HEK293T (cell line): ENCODE results near the gene RRP8.

Experiments used
- CTCF ChIA-PET: fragments of 350-600 bp; formaldehyde crosslinking; extraction: SDS; loops from one replicate; lab custom pipeline; 2021; ENCODE audit warnings: antibody characterized with exemption, inconsistent platforms; lab: Yijun Ruan, JAX
- POLR2A ChIA-PET: fragments of 350-600 bp; formaldehyde crosslinking; extraction: SDS; loops from one replicate; lab custom pipeline; 2020; ENCODE audit warnings: antibody characterized with exemption, inconsistent platforms; lab: Yijun Ruan, JAX
- DNase-seq: peaks from one replicate; pipeline ENCODE4 v3.0.0; 2012; ENCODE audit warnings: mixed read lengths; ENCODE audit errors: extremely low spot score
- ARNT ChIP-seq: fragments of 450-650 bp; IDR thresholded peaks from 2 replicates; pipeline ENCODE4 v1.6.1; 2017; ENCODE audit warnings: mild to moderate bottlenecking
- BHLHE40 ChIP-seq: fragments of 450-650 bp; IDR thresholded peaks from 2 replicates; pipeline ENCODE4 v1.6.1; 2016; ENCODE audit warnings: mild to moderate bottlenecking, moderate library complexity, borderline replicate concordance
- CTBP1 ChIP-seq: fragments of 450-650 bp; IDR thresholded peaks from 2 replicates; pipeline ENCODE4 v1.6.1; 2016; ENCODE audit warnings: borderline replicate concordance
- ELF4 ChIP-seq: fragments of 450-650 bp; IDR thresholded peaks from 2 replicates; pipeline ENCODE4 v1.6.1; 2017; ENCODE audit warnings: antibody characterized with exemption
- FOXA1 ChIP-seq: fragments of 450-650 bp; IDR thresholded peaks from 2 replicates; pipeline ENCODE4 v1.6.1; 2016; ENCODE audit warnings: mild to moderate bottlenecking
- FOXK2 ChIP-seq: fragments of 450-650 bp; IDR thresholded peaks from 2 replicates; pipeline ENCODE4 v1.6.1; 2016; ENCODE audit warnings: mild to moderate bottlenecking
- FOXM1 ChIP-seq: fragments of 450-650 bp; IDR thresholded peaks from 2 replicates; pipeline ENCODE4 v1.6.1; 2017; ENCODE audit warnings: mild to moderate bottlenecking, borderline replicate concordance
- HDGF ChIP-seq: fragments of 450-650 bp; IDR thresholded peaks from 2 replicates; pipeline ENCODE4 v1.6.1; 2017; ENCODE audit warnings: antibody characterized with exemption, borderline replicate concordance
- L3MBTL2 ChIP-seq: fragments of 450-650 bp; conservative IDR thresholded peaks from 2 replicates; pipeline ENCODE4 v1.6.1; 2016; ENCODE audit warnings: mild to moderate bottlenecking
- LEF1 ChIP-seq: fragments of 450-650 bp; IDR thresholded peaks from 2 replicates; pipeline ENCODE4 v1.6.1; 2017; ENCODE audit warnings: mild to moderate bottlenecking, borderline replicate concordance
- NFRKB ChIP-seq: fragments of 450-650 bp; IDR thresholded peaks from 2 replicates; pipeline ENCODE4 v1.6.1; 2016; ENCODE audit warnings: mild to moderate bottlenecking, moderate library complexity
- SP1 ChIP-seq: fragments of 450-650 bp; IDR thresholded peaks from 2 replicates; pipeline ENCODE4 v1.6.1; 2017
- SUZ12 ChIP-seq: fragments of 450-650 bp; IDR thresholded peaks from 2 replicates; pipeline ENCODE4 v1.6.1; 2016; ENCODE audit warnings: mild to moderate bottlenecking
- TARDBP ChIP-seq: fragments of 450-650 bp; IDR thresholded peaks from 2 replicates; pipeline ENCODE4 v1.6.1; 2016
- ZNF384 ChIP-seq: fragments of 450-650 bp; IDR thresholded peaks from 2 replicates; pipeline ENCODE4 v1.6.1; 2016
- TF ChIP-seq, protein P1 (sequence below): fragments of 450-650 bp; IDR thresholded peaks from 2 replicates; pipeline ENCODE4 v1.6.1; 2016

Gene RRP8

DNA sequence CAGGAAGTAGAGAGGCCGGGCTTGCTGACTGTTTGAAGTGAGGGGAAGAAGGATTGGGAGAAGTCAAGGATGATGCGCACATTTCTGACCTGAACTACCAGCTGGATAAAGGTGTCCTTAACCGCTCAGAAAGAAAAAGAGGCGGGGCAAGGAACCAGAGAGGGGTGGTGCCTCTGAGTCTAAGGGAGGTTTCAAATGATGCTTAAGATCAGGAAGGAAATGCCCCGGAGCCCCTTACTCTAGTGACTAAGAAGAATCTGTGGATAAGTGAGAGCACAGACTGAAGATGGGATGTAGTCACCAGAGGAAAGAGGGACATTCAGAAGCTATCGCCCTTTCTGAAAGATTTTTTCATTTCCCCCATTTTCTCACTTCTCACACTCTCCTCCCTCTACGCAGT is 39.5 kb upstream of the RRP8 start:
- POLR2A ChIA-PET, result no interaction called here
- no peak for DNase-seq
- no peak for TF ChIP-seq FOXM1
- no peak for TF ChIP-seq HDGF
- no peak for TF ChIP-seq LEF1
- TF ChIP-seq FOXA1, result no peak
- no peak for TF ChIP-seq SP1
- TF ChIP-seq, protein P1, sequence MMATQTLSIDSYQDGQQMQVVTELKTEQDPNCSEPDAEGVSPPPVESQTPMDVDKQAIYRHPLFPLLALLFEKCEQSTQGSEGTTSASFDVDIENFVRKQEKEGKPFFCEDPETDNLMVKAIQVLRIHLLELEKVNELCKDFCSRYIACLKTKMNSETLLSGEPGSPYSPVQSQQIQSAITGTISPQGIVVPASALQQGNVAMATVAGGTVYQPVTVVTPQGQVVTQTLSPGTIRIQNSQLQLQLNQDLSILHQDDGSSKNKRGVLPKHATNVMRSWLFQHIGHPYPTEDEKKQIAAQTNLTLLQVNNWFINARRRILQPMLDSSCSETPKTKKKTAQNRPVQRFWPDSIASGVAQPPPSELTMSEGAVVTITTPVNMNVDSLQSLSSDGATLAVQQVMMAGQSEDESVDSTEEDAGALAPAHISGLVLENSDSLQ, result no peak
- no peak for TF ChIP-seq CTBP1
- no peak for TF ChIP-seq L3MBTL2
- no peak for TF ChIP-seq ZNF384
- CTCF ChIA-PET, result no interaction called here

DNA sequence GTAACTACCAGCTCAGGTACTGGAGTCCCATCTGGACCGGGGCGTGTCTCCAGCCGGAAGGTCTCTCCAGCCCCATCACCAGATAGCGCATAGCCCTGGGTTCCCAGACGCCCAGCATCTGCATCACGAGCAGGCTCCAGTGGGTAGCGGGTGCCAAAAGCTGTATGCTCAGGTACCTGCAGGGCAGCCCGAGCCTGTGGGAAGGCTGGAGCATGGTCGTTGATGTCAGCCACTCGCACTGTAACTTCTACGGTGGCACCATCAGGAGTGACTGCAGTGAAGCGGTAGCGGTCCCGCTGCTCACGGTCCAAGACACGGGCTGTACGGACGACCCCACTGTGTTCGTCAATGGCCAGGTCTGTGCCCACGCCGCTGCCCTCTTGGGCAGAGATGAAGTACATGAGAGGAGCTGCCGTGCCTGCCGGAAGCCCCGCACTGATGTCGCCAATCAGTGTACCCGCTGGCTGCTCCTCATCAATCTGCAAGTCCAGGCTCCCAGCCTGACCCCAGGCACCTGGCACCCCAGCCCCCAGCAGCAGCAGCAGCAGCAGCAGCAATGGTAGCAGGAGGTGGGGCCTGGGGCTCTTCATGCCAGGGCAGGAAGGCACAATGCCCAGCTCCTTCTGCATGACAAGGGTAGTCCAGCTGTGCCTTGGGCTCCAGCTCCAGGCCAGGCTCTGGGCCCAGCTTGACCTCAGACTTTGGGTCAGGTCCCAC is 37.7 kb upstream of the RRP8 start:
- TF ChIP-seq HDGF (no peak), CTBP1 (no peak)
- ChIA-PET CTCF (no interaction called here), POLR2A (no interaction called here)
- DNase-seq, result no peak

DNA sequence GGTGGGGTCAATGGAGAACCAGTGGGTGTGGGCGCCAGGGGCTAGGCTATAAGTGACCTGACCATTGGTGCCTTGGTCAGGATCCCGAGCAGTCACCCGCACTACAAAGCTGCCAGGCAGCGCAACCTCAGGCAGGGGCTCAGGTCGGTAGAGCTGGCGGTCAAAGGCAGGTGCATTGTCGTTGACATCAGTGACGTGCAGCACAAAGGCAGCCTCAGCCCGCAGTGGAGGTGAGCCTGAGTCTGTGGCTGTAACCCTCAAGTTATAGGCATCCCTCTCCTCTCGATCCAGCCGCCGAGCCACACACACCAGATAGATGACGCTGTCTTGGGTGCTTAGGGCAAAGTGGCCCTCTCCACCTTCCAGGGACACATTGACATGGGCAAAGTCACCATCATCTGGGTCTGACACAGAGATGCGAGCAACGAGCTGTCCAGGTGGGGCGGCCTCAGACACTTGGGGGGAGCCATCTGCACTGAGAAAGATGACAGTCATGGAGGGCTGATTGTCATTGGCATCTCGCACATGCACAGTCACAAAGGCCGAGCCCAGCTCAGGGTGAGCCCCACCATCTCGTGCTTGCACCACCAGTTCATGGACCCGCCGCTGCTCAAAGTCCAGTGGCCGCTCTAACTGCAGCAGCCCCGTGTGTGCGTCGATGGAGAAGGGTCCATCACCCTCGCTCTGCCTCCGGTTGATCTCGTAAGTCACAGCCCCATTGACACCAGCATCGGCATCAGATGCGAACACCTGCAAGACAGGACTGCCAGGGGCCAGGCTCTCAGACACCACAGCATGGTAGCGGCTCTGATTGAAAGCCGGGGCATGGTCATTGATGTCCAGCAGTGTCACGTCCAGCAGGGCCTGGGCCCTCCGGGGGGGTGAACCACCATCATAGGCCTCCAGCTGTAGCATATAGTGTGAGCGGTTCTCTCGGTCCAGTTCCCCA is 36.9 kb upstream of the RRP8 start:
- no peak for DNase-seq
- POLR2A ChIA-PET, result no interaction called here
- TF ChIP-seq FOXA1, result no peak
- no peak for TF ChIP-seq FOXK2
- TF ChIP-seq ZNF384, result no peak
- no peak for TF ChIP-seq FOXM1
- CTCF ChIA-PET, result no interaction called here

DNA sequence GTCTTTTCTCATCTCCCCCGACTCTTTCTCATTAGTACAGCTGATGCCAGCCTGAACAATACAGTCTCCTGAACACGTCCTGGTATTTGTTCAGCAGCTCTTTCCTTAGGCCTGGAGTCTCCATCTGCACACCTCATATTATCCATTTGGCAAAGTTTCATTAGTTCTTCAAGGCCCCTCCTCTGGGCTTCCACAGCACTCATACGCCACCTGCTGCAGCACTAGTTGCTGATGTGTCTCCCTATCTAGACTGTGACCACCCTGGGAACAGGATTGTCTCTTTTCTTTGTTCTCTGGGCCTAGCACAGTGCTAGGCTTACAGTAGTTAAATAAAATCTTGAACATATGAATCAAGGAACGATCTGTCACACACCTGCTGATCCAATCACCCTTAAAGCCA is 35.0 kb upstream of the RRP8 start:
- no peak for TF ChIP-seq ARNT
- no peak for TF ChIP-seq L3MBTL2
- TF ChIP-seq FOXA1, result no peak
- no peak for TF ChIP-seq ELF4
- TF ChIP-seq CTBP1, result no peak
- TF ChIP-seq LEF1, result no peak
- TF ChIP-seq, protein P1, result no peak
- no peak for TF ChIP-seq FOXM1
- TF ChIP-seq BHLHE40, result no peak
- no peak for TF ChIP-seq TARDBP
- TF ChIP-seq FOXK2, result no peak
- no peak for TF ChIP-seq SUZ12
- TF ChIP-seq ZNF384, result no peak
- no peak for TF ChIP-seq SP1
- TF ChIP-seq HDGF, result no peak
- no peak for TF ChIP-seq NFRKB
- ChIA-PET CTCF (no interaction called here), POLR2A (interaction anchor here (0.9 to 1.5 kb wide), 5 partner anchors 9 to 45 kb away, joined by 3 to 4 read pairs (median 4); partner anchors contain the start of genes MRPL17 and TAF10)
- no peak for DNase-seq

DNA sequence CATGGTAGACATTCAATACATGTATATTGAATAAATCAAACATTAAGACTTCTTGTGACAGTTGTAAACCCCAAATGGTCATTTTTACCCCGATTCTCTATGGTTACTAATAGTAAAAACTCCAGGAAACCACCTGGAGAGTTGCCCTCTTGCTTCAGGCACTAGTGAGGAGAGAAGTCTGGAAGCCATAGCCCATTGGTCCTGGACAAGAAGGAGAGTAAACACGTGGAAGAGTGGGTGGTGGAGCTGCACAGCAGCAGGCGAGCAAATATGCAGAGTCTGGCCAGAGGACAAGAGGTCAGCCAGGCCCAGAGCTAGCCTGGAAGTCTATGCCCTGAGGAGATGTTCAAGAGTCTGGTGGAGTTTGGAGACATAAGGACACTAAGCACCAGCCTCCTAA is 34.5 kb upstream of the RRP8 start:
- TF ChIP-seq SP1, result no peak
- TF ChIP-seq ARNT, result no peak
- TF ChIP-seq HDGF, result no peak
- TF ChIP-seq TARDBP, result no peak
- no peak for TF ChIP-seq L3MBTL2
- no peak for TF ChIP-seq NFRKB
- no peak for TF ChIP-seq ELF4
- no peak for TF ChIP-seq FOXA1
- no peak for TF ChIP-seq CTBP1
- TF ChIP-seq SUZ12, result no peak
- TF ChIP-seq ZNF384, result no peak
- TF ChIP-seq, protein P1, result no peak
- DNase-seq, result no peak
- CTCF ChIA-PET, result no interaction called here
- POLR2A ChIA-PET, result interaction anchor here (0.7 to 1.5 kb wide), 5 partner anchors 9 to 46 kb away, joined by 3 to 4 read pairs (median 3); partner anchors contain the start of genes MRPL17 and TAF10

DNA sequence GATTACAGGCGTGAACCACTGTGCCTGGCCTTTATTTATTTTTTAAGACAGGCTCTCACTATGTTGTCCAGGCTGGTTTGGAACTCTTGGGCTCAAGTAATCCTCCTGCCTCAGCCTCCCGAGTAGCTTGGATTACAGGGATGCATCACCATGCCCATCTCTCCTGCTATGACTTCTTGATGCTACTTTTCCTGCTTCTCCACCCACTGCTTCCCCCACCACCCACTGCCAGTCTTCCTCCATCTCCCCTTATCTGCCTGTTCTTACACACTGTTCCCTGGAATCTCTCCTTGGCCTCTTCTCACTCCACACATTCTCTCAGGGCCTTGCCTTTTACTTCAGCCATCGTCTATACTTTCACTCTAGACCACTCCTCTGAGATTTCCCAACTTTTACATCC is 33.1 kb upstream of the RRP8 start:
- TF ChIP-seq CTBP1, result no peak
- no peak for TF ChIP-seq FOXM1
- no peak for TF ChIP-seq NFRKB
- no peak for TF ChIP-seq TARDBP
- TF ChIP-seq BHLHE40, result no peak
- no peak for TF ChIP-seq ELF4
- no peak for TF ChIP-seq HDGF
- no peak for TF ChIP-seq FOXK2
- no peak for TF ChIP-seq SUZ12
- no peak for TF ChIP-seq LEF1
- TF ChIP-seq ARNT, result no peak
- TF ChIP-seq SP1, result no peak
- TF ChIP-seq FOXA1, result no peak
- TF ChIP-seq L3MBTL2, result no peak
- TF ChIP-seq ZNF384, result no peak
- TF ChIP-seq, protein P1, result no peak
- DNase-seq, result no peak
- CTCF ChIA-PET, result no interaction called here
- POLR2A ChIA-PET, result no interaction called here
